DMS153 (cell line): Measurements from ENCODE around the gene RPTOR.
A peak's percentile ranks its signal among the peaks of the same experiment; 100 is the strongest.
"Not testable (repeated sequence)": the region's sequence is repeated elsewhere in the genome, so short reads cannot be mapped to it uniquely, and the experiment has no call there.

ENCODE experiments used
- DNase-seq: peaks from one replicate; lab custom pipeline; 2025; lab: John Stamatoyannopoulos, UW

The RPTOR gene

DNA sequence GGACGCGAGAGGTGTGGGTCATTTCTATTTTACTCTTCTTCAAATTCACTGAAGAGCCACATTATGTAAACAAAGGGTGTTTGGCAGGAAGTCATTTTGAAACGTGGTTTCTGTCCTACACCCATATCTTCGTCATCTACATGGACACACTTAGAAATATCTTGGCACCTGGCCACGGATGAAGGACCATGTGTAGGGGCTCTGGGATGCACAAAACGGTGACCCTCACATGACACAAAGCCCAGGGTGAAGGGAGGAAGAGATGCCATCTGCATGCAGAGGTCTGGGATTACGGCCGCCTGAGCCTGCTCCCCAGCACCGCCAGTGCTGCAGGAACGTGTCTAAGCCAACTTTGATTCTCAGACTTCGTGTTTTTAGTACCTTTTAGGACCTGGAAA is 316.8 kb downstream of the RPTOR start:
- DNase-seq = peak; percentile 70

GRCh38 chr17:80861892-80862291 is 317.3 kb downstream of the RPTOR start:
- peak; percentile 83 for DNase-seq

- no peak for DNase-seq
Observed at GRCh38 chr17:80862481-80862961, 317.9 kb downstream of the RPTOR start.

- DNase-seq = no peak
Observed at GRCh38 chr17:80862978-80863377, 318.3 kb downstream of the RPTOR start.

GRCh38 chr17:80863626-80864025 is 319.0 kb downstream of the RPTOR start:
- DNase-seq = no peak

- DNase-seq = no peak
Observed at GRCh38 chr17:80864751-80865150, 320.1 kb downstream of the RPTOR start.

GRCh38 chr17:80866050-80866793 is 321.6 kb downstream of the RPTOR start:
- peak; percentile 46 for DNase-seq

- peak; percentile 18 for DNase-seq
Observed at GRCh38 chr17:80868022-80868609, 323.5 kb downstream of the RPTOR start.

GRCh38 chr17:80869481-80870145 is 325.0 kb downstream of the RPTOR start:
- DNase-seq = no peak

GRCh38 chr17:80870401-80870800 is 325.8 kb downstream of the RPTOR start:
- DNase-seq = no peak

DNA sequence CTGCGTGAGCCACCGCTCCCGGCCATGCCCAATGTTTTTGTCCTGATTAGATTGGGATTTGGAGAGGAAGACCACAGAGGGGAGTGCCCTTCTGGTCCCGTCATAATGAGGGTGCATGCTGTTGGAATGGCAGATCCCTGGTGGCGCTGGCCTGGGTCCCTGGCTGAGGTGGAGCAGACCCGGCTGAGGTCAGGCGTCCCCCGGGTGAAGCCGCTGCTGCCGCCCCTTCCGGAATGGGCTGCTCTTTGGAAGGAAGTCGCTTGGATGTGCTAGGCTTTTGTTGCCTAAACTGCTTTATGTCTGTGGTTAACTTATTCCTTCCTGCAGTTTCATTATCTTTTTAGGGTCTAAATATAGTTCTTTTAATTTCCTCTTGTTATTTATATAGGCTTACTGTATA is 326.7 kb downstream of the RPTOR start:
- no peak for DNase-seq

- DNase-seq = no peak
Observed at GRCh38 chr17:80872001-80872500, 327.4 kb downstream of the RPTOR start.

DNA sequence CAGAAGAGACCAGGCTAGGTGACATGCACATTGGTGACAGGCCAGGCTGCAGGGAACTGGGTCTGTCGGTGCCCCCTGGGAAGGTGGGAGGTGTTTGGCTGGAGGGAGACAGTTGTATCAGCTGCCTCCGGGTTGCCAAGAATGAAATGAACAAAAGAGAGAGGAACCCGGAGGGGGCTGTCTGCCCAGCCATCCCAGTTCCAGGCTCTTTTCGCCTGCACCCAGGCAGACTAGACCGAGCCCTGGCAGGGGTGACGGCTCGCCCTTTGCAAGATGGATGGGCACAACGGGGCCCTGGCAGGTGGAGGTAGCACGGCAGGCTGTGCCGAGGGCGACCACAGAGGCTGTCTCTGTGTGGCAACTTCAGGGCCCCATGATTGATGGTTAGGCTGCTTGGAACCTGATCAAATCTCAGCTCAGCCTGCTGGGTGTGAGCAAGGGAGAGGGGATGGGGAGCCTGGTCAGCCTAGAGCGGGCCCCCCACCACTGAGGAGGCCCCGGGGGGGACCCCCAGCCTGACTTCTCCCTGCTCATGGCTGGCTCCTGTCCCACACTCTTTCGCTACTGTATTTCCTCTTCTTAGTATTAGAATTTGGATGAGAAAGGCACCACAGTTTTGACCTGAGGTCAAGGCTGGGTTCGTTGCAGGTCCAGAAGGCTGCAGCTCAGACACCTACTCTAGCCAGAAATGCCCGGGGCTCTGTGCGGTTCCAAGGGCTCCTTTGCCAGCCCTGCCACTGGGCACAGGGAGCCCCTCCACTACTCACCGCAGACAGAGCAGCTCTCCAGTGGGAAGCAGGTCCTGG is 328.1 kb downstream of the RPTOR start:
- no peak for DNase-seq

GRCh38 chr17:80873307-80873951 is 328.8 kb downstream of the RPTOR start:
- no peak for DNase-seq

DNA sequence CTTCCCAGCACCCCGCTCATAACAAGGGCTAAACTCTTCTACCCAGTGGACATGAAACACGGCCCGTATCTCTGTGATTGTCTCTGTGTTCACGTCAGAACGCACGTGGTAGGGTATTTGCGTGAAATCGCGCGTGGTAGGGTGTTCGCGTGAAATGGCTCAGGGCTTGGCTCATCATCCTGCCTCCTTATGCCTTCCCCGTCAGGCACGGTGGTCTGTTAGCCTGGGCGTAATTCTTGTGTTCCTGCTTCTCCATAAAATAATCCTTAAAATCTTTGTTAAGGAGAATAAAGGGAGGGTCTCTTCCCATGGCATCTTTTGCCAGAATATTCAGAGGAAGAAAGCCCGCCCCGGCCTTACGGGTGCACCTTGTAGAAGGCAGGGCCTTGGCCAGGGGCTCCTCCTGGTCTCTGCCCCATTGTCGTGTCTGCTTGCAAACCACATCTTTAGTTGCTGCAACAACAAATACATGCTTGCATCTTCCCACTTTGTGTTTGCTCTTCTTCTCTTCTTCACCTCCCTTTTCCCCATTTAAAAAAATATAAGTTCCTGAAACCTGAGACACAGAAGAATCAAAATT is 330.3 kb downstream of the RPTOR start:
- no peak for DNase-seq

DNA sequence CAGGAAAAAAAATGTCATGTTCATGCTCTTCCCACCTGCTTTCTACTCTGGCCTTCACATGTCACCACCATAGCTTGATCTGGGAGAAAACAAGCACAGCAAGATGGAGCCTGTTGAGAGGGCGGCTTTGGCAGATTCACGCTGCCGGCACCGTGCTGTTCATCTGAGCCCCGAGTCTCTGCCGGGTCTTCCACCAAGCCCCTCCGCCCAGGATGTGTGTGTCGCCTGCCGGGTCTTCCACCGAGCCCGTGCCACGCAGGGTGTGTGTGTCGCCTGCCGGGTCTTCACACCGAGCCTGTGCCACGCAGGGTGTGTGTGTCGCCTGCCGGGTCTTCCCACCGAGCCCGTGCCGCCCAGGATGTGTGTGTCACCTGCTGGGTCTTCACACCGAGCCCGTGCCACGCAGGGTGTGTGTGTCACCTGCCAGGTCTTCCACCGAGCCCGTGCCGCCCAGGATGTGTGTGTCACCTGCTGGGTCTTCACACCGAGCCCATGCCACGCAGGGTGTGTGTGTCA is 330.9 kb downstream of the RPTOR start:
- not testable (repeated sequence) for DNase-seq

GRCh38 chr17:80876456-80876949 is 331.9 kb downstream of the RPTOR start:
- not testable (repeated sequence) for DNase-seq

GRCh38 chr17:80876950-80877728 is 332.5 kb downstream of the RPTOR start:
- DNase-seq = no peak

GRCh38 chr17:80877729-80878303 is 333.2 kb downstream of the RPTOR start:
- no peak for DNase-seq
